DND-41 (cell line): ENCODE measurements around the gene HDAC3.

Experiments used
- ATAC-seq: fragments of 200-7000 bp; cut with Tn5 transposase; 3 replicates; pipeline ENCODE4 v1.9.1; 2021; ENCODE audit warnings: low read depth; ENCODE audit not compliant: insufficient read depth
- DNase-seq: peaks from one replicate; pipeline ENCODE4 v3.0.0-alpha.2; 2020
- H2AFZ ChIP-seq: 2 replicates; pipeline ENCODE4 v1.6.0; 2012; ENCODE audit warnings: low read depth, low read length
- H3K27ac ChIP-seq: 2 replicates; pipeline ENCODE4 v1.5.1; 2012; ENCODE audit warnings: low read length, inconsistent platforms
- H3K27me3 ChIP-seq: fragments of 200-600 bp; sonication (generic); 2 replicates; pipeline ENCODE4 v1.6.0; 2012; ENCODE audit warnings: low read length, mild to moderate bottlenecking, inconsistent platforms; ENCODE audit not compliant: insufficient read depth, poor library complexity
- H3K36me3 ChIP-seq: 2 replicates; pipeline ENCODE4 v1.5.1; 2012; ENCODE audit warnings: low read length, inconsistent platforms; ENCODE audit not compliant: insufficient read depth
- H3K4me1 ChIP-seq: 2 replicates; pipeline ENCODE4 v1.5.1; 2012; ENCODE audit warnings: mild to moderate bottlenecking, low read length; ENCODE audit not compliant: insufficient read depth
- H3K4me2 ChIP-seq: 2 replicates; pipeline ENCODE4 v1.6.0; 2012; ENCODE audit warnings: mild to moderate bottlenecking, moderate library complexity, low read length, inconsistent platforms; ENCODE audit not compliant: insufficient read depth
- H3K4me3 ChIP-seq, 2 experiments: fragments of 200-600 bp in 1 of 2; shearing (Covaris generic) in 1 of 2; 2 replicates each; pipeline ENCODE4 v1.5.1; 2012 to 2016; ENCODE audit warnings: inconsistent platforms in 2 of 2, low read length in 2 of 2, mild to moderate bottlenecking in 2 of 2, low read depth in 1 of 2, moderate library complexity in 1 of 2
- H3K79me2 ChIP-seq: 2 replicates; pipeline ENCODE4 v1.6.0; 2012; ENCODE audit warnings: low read length, inconsistent platforms; ENCODE audit not compliant: insufficient read depth
- H3K9ac ChIP-seq: 2 replicates; pipeline ENCODE4 v1.6.0; 2012; ENCODE audit warnings: low read depth, mild to moderate bottlenecking, inconsistent platforms, low read length, moderate library complexity
- H3K9me3 ChIP-seq: 2 replicates; pipeline ENCODE4 v1.5.1; 2012; ENCODE audit warnings: low read length, moderate library complexity, mild to moderate bottlenecking, inconsistent platforms; ENCODE audit not compliant: insufficient read depth, severe bottlenecking
- H4K20me1 ChIP-seq: 2 replicates; pipeline ENCODE4 v1.6.0; 2012; ENCODE audit warnings: low read length; ENCODE audit not compliant: insufficient read depth
- CTCF ChIP-seq: IDR thresholded peaks from 2 replicates; pipeline ENCODE4 v1.5.1; 2012; ENCODE audit warnings: borderline replicate concordance, low read length, moderate library complexity, mild to moderate bottlenecking; ENCODE audit not compliant: poor library complexity, severe bottlenecking; ENCODE audit errors: extremely low read depth
- EZH2 ChIP-seq: IDR thresholded peaks from 3 replicates; pipeline ENCODE4 v1.6.1; 2012; ENCODE audit warnings: borderline replicate concordance, low read depth, mild to moderate bottlenecking, moderate library complexity, low read length, inconsistent platforms; ENCODE audit not compliant: severe bottlenecking

HDAC3 gene

GRCh38 chr5:141668601-141669265 lies 32.1 kb upstream of the HDAC3 start:
- Histone ChIP-seq H3K79me2 (no peaks in the 10 kb centered on the region), H3K9me3 (no peaks in the 10 kb centered on the region), H3K4me3 (no peak overlapping the region), H3K9ac (no peak overlapping the region), H4K20me1 (no peaks in the 10 kb centered on the region; the same call in 1 of the 2 replicates), H3K36me3 (no peaks in the 10 kb centered on the region), H3K27ac (no peak overlapping the region), H3K27me3 (no peaks in the 10 kb centered on the region), H3K4me1 (no peaks in the 10 kb centered on the region), H2AFZ (no peak overlapping the region), H3K4me2 (no peak overlapping the region)
- no peak for TF ChIP-seq EZH2
- no peak for TF ChIP-seq CTCF
- DNase-seq: no peak
- ATAC-seq: no peak

GRCh38 chr5:141665995-141666940 lies 29.6 kb upstream of the HDAC3 start:
- TF ChIP-seq EZH2 (no peak), CTCF (no peak)
- H3K9me3 ChIP-seq: no peaks in the 10 kb centered on the region
- no peak for ATAC-seq
- no peak overlapping the region for H2AFZ ChIP-seq
- H3K4me1 ChIP-seq: no peaks in the 10 kb centered on the region
- no peaks in the 10 kb centered on the region for H3K27me3 ChIP-seq
- H3K79me2 ChIP-seq: no peaks in the 10 kb centered on the region
- DNase-seq: no peak
- H4K20me1 ChIP-seq: no peaks in the 10 kb centered on the region; the same call in 1 of the 2 replicates
- H3K9ac ChIP-seq: no peak overlapping the region
- H3K4me2 ChIP-seq: no peak overlapping the region
- no peak overlapping the region for H3K27ac ChIP-seq
- no peak overlapping the region for H3K4me3 ChIP-seq
- no peaks in the 10 kb centered on the region for H3K36me3 ChIP-seq

- no peak overlapping the region for H3K4me2 ChIP-seq
- ATAC-seq (peak; percentile 99), DNase-seq (peak; percentile 79)
- H2AFZ ChIP-seq: no peak overlapping the region
- no peaks in the 10 kb centered on the region for H3K36me3 ChIP-seq
- no peaks in the 10 kb centered on the region for H3K79me2 ChIP-seq
- H4K20me1 ChIP-seq: no peaks in the 10 kb centered on the region; the same call in 1 of the 2 replicates
- no peak overlapping the region for H3K9ac ChIP-seq
- H3K27ac ChIP-seq: no peak overlapping the region
- no peaks in the 10 kb centered on the region for H3K4me1 ChIP-seq
- TF ChIP-seq EZH2 (no peak), CTCF (peak; percentile 96)
- no peaks in the 10 kb centered on the region for H3K9me3 ChIP-seq
- H3K27me3 ChIP-seq: no peaks in the 10 kb centered on the region
- no peak overlapping the region for H3K4me3 ChIP-seq
Measured at GRCh38 chr5:141664733-141665461, 28.2 kb upstream of the HDAC3 start.
